Globus pallidus (tissue), 1 donor: ENCODE results near the gene RBFOX2.

ENCODE experiments used
- DNase-seq: peaks from one replicate; pipeline ENCODE4 v3.0.0-alpha.2; 2015; ENCODE audit warnings: low spot score

RBFOX2 gene

DNA sequence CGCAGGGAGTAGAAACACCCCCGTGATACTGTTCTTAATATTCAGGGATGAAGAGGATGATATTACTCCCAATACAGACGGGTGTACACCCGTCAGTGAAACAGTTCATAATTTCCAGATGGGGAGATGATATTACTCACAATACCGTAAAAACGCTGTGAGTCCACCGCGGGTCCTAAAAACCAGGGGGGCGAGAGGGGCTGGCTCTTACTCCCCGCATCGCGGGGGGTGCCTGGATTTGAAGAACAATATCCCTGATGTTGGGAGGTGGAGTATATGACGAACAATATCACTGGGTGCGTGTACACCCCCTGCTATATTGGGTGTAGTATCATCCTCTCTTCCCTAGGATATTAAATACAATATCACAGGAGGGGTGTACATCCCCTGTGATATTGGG lies 331.5 kb downstream of the RBFOX2 start:
- DNase-seq = no peak

DNA sequence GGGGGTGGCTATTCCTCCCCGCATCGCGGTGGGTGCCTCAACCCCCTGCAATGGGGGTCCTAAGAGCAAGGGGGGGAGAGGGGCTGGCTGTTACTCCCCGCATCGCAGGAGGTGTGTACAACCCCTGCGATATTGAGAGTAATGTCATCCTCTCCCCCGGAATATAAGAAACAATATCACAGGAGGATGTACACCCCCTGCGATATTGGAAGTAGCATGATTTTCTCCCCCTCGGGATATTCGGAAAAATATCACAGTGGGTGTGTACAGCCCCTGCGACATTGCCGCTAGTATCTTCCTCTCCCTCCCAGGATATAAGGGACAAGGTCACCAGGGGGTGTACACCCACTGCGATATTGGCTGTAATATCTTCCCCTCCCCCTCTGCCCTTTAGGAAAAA lies 333.4 kb downstream of the RBFOX2 start:
- no peak for DNase-seq

- no peak for DNase-seq
These were observed 338.6 kb downstream of the RBFOX2 start for GRCh38 chr22:35690001-35690400.

GRCh38 chr22:35688913-35689675 lies 339.5 kb downstream of the RBFOX2 start:
- no peak for DNase-seq
